Ishikawa (cell line): Measurements from ENCODE around the gene UFC1.

Experiments used
- CEBPB ChIP-seq: IDR thresholded peaks from 2 replicates; pipeline ENCODE4 v1.6.1; 2012
- FOXM1 ChIP-seq: IDR thresholded peaks from 2 replicates; pipeline ENCODE4 v1.6.1; 2012; ENCODE audit warnings: low read depth, borderline replicate concordance
- RAD21 ChIP-seq: IDR thresholded peaks from 2 replicates; pipeline ENCODE4 v1.6.1; 2012; ENCODE audit warnings: low read depth
- TAF1 ChIP-seq: IDR thresholded peaks from 2 replicates; pipeline ENCODE4 v1.6.1; 2012; ENCODE audit warnings: low read depth, mild to moderate bottlenecking
- TCF12 ChIP-seq: IDR thresholded peaks from 2 replicates; pipeline ENCODE4 v1.6.1; 2012; ENCODE audit warnings: low read depth
- YY1 ChIP-seq: IDR thresholded peaks from 2 replicates; pipeline ENCODE4 v1.6.1; 2012; ENCODE audit warnings: low read depth
- ZBTB7A ChIP-seq: IDR thresholded peaks from 2 replicates; pipeline ENCODE4 v1.6.1; 2012; ENCODE audit warnings: low read depth
- TF ChIP-seq, protein P1 (sequence below): IDR thresholded peaks from 2 replicates; pipeline ENCODE4 v1.6.1; 2012

DNA sequence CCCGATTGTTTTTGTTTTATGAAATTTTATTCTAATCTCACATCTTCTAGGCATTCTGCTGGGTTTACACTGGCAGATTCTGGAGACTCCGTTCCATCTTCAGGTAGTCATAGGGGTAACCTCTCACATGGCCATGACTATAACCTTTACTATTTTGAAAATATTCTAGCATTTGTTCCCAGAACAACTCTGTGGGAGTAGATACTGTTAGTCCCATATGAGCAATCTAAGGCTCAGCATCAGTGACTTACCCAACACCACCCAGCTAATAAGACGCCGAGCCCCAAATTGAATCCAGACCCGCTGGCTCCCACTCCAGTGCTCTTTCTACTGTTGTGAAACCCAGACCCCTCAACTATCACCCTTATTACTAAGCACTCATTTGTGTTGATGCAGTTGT lies 35.3 kb downstream of the UFC1 start:
- TF ChIP-seq TAF1 (no peak), YY1 (no peak), CEBPB (no peak), TCF12 (no peak), ZBTB7A (no peak), RAD21 (no peak), FOXM1 (no peak)
- TF ChIP-seq, protein P1, sequence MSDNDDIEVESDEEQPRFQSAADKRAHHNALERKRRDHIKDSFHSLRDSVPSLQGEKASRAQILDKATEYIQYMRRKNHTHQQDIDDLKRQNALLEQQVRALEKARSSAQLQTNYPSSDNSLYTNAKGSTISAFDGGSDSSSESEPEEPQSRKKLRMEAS, result no peak
